Vagina (tissue), 2 donors: Measurements from ENCODE around the gene OR4E2.

ENCODE experiments used
- POLR2A ChIP-seq, 2 donors: fragments of 450-650 bp; IDR thresholded peaks; one replicate each; pipeline ENCODE4 v1.6.1; 2017; ENCODE audit warnings: antibody characterized with exemption in 2 of 2, mild to moderate bottlenecking in 2 of 2, moderate library complexity in 2 of 2
- TF ChIP-seq, protein P1 (sequence below), 3 experiments: fragments of 450-650 bp in 2 of 3; fragments of 200-600 bp in 1 of 3; sonication (generic) in 1 of 3; IDR thresholded peaks; one replicate each; pipeline ENCODE4 v1.5.1; 2017 to 2019; ENCODE audit warnings: antibody characterized with exemption in 3 of 3, mild to moderate bottlenecking in 2 of 3, moderate library complexity in 2 of 3

DNA sequence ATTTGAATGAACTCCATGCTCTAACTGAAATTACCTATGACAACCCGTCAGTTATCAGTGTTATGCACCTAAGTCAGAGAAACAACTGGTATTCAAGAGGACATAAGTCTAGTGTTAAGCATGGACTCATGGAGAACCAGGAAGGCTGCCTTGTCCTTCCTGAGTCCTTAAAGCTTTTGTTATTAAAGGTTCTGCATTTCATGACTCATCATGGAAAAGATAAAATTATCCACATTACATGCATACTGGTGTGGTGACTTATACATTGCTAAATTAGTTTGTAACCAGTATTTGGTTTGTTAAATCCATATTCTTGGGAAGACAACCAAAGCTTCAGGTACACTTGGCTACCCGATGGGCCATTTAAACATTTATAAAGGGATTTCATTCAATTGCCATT, 26.4 kb downstream of the OR4E2 start:
- TF ChIP-seq POLR2A (IDR thresholded peaks at IDR 0.05): no peak
- TF ChIP-seq, protein P1, sequence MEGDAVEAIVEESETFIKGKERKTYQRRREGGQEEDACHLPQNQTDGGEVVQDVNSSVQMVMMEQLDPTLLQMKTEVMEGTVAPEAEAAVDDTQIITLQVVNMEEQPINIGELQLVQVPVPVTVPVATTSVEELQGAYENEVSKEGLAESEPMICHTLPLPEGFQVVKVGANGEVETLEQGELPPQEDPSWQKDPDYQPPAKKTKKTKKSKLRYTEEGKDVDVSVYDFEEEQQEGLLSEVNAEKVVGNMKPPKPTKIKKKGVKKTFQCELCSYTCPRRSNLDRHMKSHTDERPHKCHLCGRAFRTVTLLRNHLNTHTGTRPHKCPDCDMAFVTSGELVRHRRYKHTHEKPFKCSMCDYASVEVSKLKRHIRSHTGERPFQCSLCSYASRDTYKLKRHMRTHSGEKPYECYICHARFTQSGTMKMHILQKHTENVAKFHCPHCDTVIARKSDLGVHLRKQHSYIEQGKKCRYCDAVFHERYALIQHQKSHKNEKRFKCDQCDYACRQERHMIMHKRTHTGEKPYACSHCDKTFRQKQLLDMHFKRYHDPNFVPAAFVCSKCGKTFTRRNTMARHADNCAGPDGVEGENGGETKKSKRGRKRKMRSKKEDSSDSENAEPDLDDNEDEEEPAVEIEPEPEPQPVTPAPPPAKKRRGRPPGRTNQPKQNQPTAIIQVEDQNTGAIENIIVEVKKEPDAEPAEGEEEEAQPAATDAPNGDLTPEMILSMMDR (IDR thresholded peaks at IDR 0.05): no peak
